Activated CD8-positive, alpha-beta memory T cell treated with anti-CD3 and anti-CD28 coated beads for 36 hours (primary cell): ENCODE data around the gene WFIKKN1. TPM values are rescaled to one million over a fixed set of nuclear protein-coding genes. Genes with fewer than 3 reads are reported as not detected.

Experiments used
- CTCF ChIA-PET: fragments of 350-600 bp; sonication (Branson Sonifier 250); formaldehyde crosslinking; loops from one replicate; lab custom pipeline; 2021; ENCODE audit warnings: antibody characterized with exemption; lab: Charles Lee
- POLR2A ChIA-PET: fragments of 350-600 bp; sonication (Branson Sonifier 250); formaldehyde crosslinking; loops from one replicate; lab custom pipeline; 2021; ENCODE audit warnings: antibody characterized with exemption; lab: Charles Lee
- total RNA-seq, 2 experiments: library from RNA; stranded (reverse); gene quantifications; one replicate each; pipeline ENCODE4 v1.2.3, GENCODE V29; 2021

WFIKKN1 gene
- total RNA-seq, 2 experiments from 2014 or later, result 0.15 to 0.19 TPM

DNA sequence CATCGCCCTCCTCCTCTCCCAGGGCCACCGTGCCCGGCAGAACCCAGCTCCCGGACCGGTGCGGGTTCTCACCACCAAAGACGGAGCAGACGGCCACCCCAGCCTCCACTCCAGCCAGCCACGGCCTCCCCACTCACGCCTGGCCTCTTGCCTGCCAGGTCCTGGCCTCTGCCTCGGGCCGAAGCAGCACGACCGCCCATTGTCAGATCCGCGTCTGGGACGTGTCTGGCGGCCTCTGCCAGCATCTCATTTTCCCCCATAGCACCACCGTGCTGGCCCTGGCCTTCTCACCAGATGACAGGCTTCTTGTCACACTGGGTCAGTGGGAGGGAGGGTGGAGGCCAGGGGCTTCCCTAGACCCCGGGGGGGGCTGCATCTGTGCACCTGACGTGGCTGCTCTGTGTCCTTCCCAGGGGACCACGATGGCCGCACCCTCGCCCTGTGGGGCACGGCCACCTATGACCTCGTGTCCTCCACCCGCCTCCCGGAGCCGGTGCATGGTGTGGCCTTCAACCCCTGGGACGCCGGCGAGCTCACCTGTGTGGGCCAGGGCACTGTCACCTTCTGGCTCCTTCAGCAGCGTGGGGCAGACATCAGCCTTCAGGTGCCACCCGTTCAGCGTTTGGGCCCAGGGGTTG, 30.5 kb downstream of the WFIKKN1 start:
- ChIA-PET POLR2A (no interaction called here), CTCF (interaction anchor here (1.2 kb wide), 1 partner anchor 23 kb away, joined by 3 read pairs; the partner anchor contains the start of gene JMJD8)

GRCh38 chr16:662095-662494, 31.3 kb downstream of the WFIKKN1 start:
- POLR2A ChIA-PET, result no interaction called here
- CTCF ChIA-PET, result interaction anchor here (1.1 to 1.5 kb wide), 3 partner anchors 12 to 22 kb away, joined by 3 to 4 read pairs (median 3); partner anchors contain the start of gene JMJD8

DNA sequence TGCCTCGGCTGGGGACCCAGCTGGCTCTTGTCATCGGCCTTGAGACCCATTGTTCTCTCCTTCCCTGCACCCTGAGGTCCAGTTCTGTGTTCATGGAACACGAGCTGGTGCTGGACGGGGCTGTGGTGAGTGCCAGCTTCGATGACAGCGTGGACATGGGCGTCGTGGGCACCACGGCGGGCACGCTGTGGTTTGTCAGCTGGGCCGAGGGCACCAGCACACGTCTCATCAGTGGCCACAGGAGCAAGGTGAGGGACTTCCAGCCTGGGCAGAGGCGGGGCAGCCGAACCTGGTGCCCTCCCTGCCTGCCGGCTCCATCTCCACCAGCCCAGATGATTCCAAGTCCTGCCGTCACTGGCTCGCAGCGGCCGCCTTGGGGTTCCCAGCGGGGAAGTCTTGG, 31.8 kb downstream of the WFIKKN1 start:
- CTCF ChIA-PET, result interaction anchor here (1.1 to 1.5 kb wide), 2 partner anchors 11 to 14 kb away, joined by 3 to 4 read pairs; no protein-coding TSS in a partner anchor
- POLR2A ChIA-PET, result no interaction called here

- ChIA-PET CTCF (interaction anchor here (2.7 kb wide), 1 partner anchor 12 kb away, joined by 25 read pairs; the partner anchor contains the start of gene STUB1), POLR2A (interaction anchor here (1.2 kb wide), 1 partner anchor 17 kb away, joined by 3 read pairs; the partner anchor contains the start of gene WDR90)
Measured at GRCh38 chr16:666572-666971, 35.8 kb downstream of the WFIKKN1 start.

- POLR2A ChIA-PET, result interaction anchor here (1.2 to 1.8 kb wide), 4 partner anchors 9 to 53 kb away, joined by 3 to 5 read pairs (median 4); partner anchors contain the start of gene WDR90
- CTCF ChIA-PET, result interaction anchor here (0.7 to 2.7 kb wide), 8 partner anchors 8 to 121 kb away, joined by 3 to 25 read pairs (median 3); partner anchors contain the start of genes CHTF18, RPUSD1, STUB1 and WDR24
Measured at GRCh38 chr16:667113-667779, 36.5 kb downstream of the WFIKKN1 start.

DNA sequence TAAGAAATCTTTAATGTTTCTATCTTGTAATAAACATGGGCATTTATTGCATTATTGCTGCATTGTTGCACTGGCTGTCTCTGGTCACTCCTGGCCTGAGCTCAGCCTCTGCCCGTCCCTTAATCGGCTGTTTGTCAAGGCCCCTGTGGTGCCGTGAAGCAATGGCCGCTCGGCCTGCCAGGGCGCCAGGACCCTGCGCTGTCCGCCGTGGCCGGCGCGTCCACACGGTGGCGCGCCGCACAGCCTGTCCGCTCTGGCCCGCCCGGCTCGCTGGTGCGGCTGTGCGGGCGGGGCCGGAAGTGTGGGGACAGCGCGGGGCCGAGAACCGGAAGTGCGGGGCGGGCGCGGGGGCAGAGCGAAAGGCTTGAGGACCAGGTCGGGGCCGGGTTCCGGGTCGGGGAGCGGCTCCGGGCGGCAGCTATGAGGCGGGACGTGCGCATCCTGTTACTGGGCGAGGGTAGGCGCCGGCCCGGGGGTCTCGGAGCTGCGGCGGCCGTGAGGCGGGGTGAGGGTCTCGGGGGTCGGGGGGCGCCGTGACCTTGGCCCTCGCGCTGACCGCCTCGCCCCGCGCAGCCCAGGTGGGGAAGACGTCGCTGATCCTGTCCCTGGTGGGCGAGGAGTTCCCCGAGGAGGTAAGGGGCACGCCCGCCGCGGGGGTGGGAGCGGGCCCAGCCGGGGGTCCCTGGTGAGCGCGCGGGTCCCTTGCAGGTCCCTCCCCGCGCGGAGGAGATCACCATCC, 37.2 kb downstream of the WFIKKN1 start, which contains the start of gene RHOT2:
Gene RHOT2, plus strand, starts transcription at position 353 of the 739 bp plus-strand sequence. Its CDS starts 68 bp downstream, at position 421.
- CTCF ChIA-PET, result interaction anchor here (0.7 to 2.7 kb wide), 12 partner anchors 9 to 121 kb away, joined by 3 to 25 read pairs (median 3); partner anchors contain the start of genes CCDC78, CHTF18, RPUSD1 and STUB1
- POLR2A ChIA-PET, result interaction anchor here (0.6 to 1.8 kb wide), 6 partner anchors 9 to 1298 kb away, joined by 3 to 5 read pairs (median 3); partner anchors contain the start of gene WDR90

DNA sequence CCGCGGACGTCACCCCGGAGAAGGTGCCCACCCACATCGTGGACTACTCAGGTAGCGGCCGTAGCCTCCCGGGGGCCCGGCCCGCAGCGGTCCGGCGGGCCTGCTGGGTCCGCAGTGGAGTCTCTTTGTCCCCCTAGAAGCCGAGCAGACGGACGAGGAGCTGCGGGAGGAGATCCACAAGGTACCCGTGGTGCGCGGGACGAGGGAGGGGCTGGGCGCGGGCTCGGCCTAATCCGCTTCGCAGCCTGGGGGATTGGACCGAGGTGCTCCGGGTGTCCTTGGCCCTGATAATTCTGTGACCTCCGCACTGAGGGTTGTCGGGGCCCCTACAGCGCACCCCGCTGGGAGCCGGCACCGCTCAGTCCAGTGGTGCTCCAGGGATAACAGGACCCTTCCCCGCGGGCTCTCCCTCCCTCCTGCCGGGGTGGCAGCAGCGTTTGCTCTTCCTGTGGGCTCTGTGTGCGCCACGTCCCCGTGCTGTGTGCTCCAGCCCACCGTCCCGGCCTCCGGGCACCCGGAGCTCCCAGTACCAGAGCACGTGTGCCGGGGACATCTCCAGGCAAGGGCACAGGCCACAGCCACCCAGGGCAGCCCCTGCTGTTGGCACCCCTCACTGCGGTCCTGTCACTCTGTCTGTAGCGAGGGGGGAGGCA, 37.9 kb downstream of the WFIKKN1 start:
- POLR2A ChIA-PET, result interaction anchor here (0.6 to 1.8 kb wide), 5 partner anchors 8 to 1298 kb away, joined by 3 to 5 read pairs (median 3); partner anchors contain the start of genes JMJD8 and WDR90
- CTCF ChIA-PET, result interaction anchor here (1.0 to 2.7 kb wide), 9 partner anchors 10 to 120 kb away, joined by 3 to 25 read pairs (median 3); partner anchors contain the start of genes CCDC78, CHTF18, JMJD8 and RPUSD1

DNA sequence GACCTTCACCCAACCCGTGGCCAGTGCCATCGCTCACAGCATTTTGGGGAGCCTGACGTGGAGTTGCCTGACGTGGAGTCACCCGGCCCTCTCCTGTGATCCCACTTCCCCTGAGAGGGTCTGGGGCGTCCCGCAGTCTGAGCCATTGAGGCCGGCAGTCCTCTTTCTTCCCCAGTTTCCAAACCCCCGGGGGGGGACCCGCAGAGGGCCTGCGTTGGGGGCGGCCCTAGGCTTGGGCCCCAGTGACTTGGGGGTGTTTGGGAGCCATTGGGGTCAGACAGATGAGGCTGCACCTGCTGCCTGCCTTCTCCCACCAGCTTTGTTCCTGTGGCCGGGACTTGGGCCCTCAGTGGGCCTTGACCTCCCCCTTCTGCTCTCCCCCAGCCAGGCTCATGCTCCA, 38.9 kb downstream of the WFIKKN1 start:
- CTCF ChIA-PET, result no interaction called here
- POLR2A ChIA-PET, result interaction anchor here (0.7 kb wide), 1 partner anchor 10 kb away, joined by 3 read pairs; no protein-coding TSS in a partner anchor

DNA sequence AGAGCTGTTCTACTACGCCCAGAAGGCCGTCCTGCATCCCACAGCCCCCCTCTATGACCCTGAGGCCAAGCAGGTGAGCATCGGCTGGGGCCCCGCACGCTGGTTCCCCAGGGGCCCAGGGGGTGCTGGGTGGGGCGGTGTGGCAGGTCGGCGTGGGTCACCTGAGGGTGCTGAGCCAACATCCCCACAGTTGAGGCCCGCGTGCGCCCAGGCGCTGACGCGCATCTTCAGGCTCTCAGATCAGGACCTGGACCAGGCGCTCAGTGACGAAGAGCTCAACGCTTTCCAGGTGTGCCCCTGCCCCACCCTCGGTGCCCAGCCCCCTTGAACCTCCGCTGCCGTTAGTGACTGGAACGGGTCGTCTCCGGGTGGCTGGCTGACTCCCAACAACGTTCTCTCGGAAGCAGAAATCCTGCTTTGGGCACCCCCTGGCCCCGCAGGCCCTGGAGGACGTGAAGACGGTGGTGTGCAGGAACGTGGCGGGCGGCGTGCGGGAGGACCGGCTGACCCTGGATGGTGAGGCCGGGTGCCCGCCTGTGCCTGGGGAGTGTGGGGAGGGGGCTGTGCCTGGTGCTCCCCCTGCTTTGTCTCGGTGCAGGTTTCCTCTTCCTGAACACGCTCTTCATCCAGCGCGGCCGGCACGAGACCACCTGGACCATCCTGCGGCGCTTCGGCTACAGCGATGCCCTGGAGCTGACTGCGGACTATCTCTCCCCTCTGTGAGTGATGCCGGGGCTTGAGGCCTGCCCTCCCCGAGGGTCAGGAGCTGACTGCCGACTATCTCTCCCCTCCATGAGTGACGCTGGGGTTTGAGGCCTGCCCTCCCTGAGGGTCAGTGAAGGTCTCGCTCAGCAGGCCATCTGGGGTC, 39.9 kb downstream of the WFIKKN1 start:
- CTCF ChIA-PET, result no interaction called here

GRCh38 chr16:671353-672131, 40.8 kb downstream of the WFIKKN1 start:
- POLR2A ChIA-PET, result interaction anchor here (0.7 kb wide), 1 partner anchor 145 kb away, joined by 3 read pairs; no protein-coding TSS in a partner anchor
- CTCF ChIA-PET, result no interaction called here

More for the DNA sequence above, 39.9 kb downstream of the WFIKKN1 start:
- POLR2A ChIA-PET, result no interaction called here

- ChIA-PET CTCF (no interaction called here), POLR2A (interaction anchor here (0.7 kb wide), 1 partner anchor 146 kb away, joined by 3 read pairs; no protein-coding TSS in a partner anchor)
Measured at GRCh38 chr16:672371-672770, 41.6 kb downstream of the WFIKKN1 start.

GRCh38 chr16:672851-673250, 42.1 kb downstream of the WFIKKN1 start:
- POLR2A ChIA-PET, result no interaction called here
- CTCF ChIA-PET, result no interaction called here

DNA sequence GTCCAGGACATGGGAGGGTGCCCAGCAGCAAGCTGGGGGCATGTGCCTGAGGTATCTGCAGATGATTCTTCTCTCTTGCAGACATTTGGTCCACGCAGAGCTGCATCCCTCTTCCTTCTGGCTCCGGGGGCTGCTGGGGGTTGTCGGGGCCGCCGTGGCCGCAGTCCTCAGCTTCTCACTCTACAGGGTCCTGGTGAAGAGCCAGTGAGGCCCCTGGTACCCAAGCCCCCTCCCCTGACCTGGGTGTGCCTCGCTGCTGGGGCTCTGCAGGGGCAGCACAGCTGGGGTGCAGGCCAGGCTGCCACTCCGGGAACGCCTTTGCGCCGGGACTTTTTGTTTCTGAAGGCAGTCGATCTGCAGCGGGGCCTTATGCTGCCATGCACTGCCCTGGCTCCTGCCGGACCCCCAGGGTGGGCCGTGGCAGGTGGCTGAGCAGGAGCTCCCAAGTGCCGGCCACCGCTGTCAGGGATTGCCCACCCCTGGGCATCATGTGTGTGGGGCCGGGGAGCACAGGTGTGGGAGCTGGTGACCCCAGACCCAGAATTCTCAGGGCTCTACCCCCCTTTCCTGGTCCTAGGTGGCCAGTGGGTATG, 42.7 kb downstream of the WFIKKN1 start:
- CTCF ChIA-PET, result interaction anchor here (1.1 kb wide), 1 partner anchor 11 kb away, joined by 3 read pairs; no protein-coding TSS in a partner anchor
- POLR2A ChIA-PET, result no interaction called here

- ChIA-PET CTCF (interaction anchor here (1.1 kb wide), 1 partner anchor 12 kb away, joined by 3 read pairs; no protein-coding TSS in a partner anchor), POLR2A (no interaction called here)
Measured at GRCh38 chr16:674214-674881, 43.6 kb downstream of the WFIKKN1 start.
